ENCODE data around the gene HLCS.

HLCS gene

GRCh38 chr21:36735201-36735515 lies 231.3 kb downstream of the HLCS start:
- no peak for DNase-seq

- no peak for DNase-seq
Measured at GRCh38 chr21:36734367-36735200, 231.9 kb downstream of the HLCS start.

GRCh38 chr21:36733857-36734256 lies 232.6 kb downstream of the HLCS start:
- no peak for DNase-seq

- no peak for DNase-seq
Measured at GRCh38 chr21:36732761-36733160, 233.7 kb downstream of the HLCS start.

GRCh38 chr21:36732217-36732616 lies 234.3 kb downstream of the HLCS start:
- DNase-seq = no peak

GRCh38 chr21:36730291-36731281 lies 235.9 kb downstream of the HLCS start:
- DNase-seq = no peak

GRCh38 chr21:36729310-36729970 lies 237.0 kb downstream of the HLCS start:
- DNase-seq = no peak

- no peak for DNase-seq
Measured at GRCh38 chr21:36728371-36729111, 237.9 kb downstream of the HLCS start.

- no peak for DNase-seq
Measured at GRCh38 chr21:36727866-36728265, 238.6 kb downstream of the HLCS start.

- no peak for DNase-seq
Measured at GRCh38 chr21:36725793-36726386, 240.6 kb downstream of the HLCS start.

- DNase-seq = no peak
Measured at GRCh38 chr21:36724660-36725059, 241.8 kb downstream of the HLCS start.

GRCh38 chr21:36723371-36723881 lies 243.0 kb downstream of the HLCS start:
- no peak for DNase-seq

- DNase-seq = no peak
Measured at GRCh38 chr21:36722370-36723368, 243.8 kb downstream of the HLCS start.

GRCh38 chr21:36721817-36722216 lies 244.7 kb downstream of the HLCS start:
- no peak for DNase-seq

- DNase-seq = no peak
Measured at GRCh38 chr21:36719614-36720013, 246.9 kb downstream of the HLCS start.

- no peak for DNase-seq
Measured at GRCh38 chr21:36718951-36719501, 247.4 kb downstream of the HLCS start.

- DNase-seq = no peak
Measured at GRCh38 chr21:36717976-36718375, 248.5 kb downstream of the HLCS start.

- DNase-seq = no peak
Measured at GRCh38 chr21:36716836-36717235, 249.6 kb downstream of the HLCS start.

GRCh38 chr21:36716387-36716786 lies 250.1 kb downstream of the HLCS start:
- DNase-seq = no peak

- DNase-seq = no peak
Measured at GRCh38 chr21:36713746-36714145, 252.7 kb downstream of the HLCS start.

- DNase-seq = no peak
Measured at GRCh38 chr21:36710729-36711048, 255.8 kb downstream of the HLCS start.

Measured in NCI-H226 (cell line).